ENCODE results near the gene MEDAG. TPM values are rescaled to one million over a fixed set of nuclear protein-coding genes. Genes with fewer than 3 reads are reported as not detected.

Gene MEDAG
- total RNA-seq, 1 experiment from 2014 or later = not detected

- Histone ChIP-seq H3K9me2 (ENCODE audit: insufficient read depth) (no peaks in the 10 kb centered on the region), H3K27ac (no peak overlapping the region), H3K36me3 (ENCODE audit: low read depth) (no peaks in the 10 kb centered on the region), H3K27me3 (ENCODE audit: insufficient read depth, low read depth) (peaks cover 50% of the 10 kb centered on the region), H3K9me3 (ENCODE audit: insufficient read depth, low read depth) (no peaks in the 10 kb centered on the region), H3K4me3 (no peak overlapping the region), H3K4me2 (no peak overlapping the region), H3F3A (ENCODE audit: insufficient read depth, low read depth) (no peaks in the 10 kb centered on the region), H3K4me1 (replicated peaks; ENCODE audit: insufficient read depth) (no peaks in the 10 kb centered on the region), H3K79me2 (ENCODE audit: low read depth) (no peaks in the 10 kb centered on the region), H2AFZ (no peak overlapping the region), H4K20me1 (ENCODE audit: insufficient read depth) (no peaks in the 10 kb centered on the region)
- no peak for TF ChIP-seq EZH2 (IDR thresholded peaks at IDR 0.05; ENCODE audit: low read depth)
- TF ChIP-seq, protein P1, sequence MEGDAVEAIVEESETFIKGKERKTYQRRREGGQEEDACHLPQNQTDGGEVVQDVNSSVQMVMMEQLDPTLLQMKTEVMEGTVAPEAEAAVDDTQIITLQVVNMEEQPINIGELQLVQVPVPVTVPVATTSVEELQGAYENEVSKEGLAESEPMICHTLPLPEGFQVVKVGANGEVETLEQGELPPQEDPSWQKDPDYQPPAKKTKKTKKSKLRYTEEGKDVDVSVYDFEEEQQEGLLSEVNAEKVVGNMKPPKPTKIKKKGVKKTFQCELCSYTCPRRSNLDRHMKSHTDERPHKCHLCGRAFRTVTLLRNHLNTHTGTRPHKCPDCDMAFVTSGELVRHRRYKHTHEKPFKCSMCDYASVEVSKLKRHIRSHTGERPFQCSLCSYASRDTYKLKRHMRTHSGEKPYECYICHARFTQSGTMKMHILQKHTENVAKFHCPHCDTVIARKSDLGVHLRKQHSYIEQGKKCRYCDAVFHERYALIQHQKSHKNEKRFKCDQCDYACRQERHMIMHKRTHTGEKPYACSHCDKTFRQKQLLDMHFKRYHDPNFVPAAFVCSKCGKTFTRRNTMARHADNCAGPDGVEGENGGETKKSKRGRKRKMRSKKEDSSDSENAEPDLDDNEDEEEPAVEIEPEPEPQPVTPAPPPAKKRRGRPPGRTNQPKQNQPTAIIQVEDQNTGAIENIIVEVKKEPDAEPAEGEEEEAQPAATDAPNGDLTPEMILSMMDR (conservative IDR thresholded peaks at IDR 0.05) = no peak
- intact Hi-C loops (cut with micrococcal nuclease; ENCODE audit: unreplicated experiment) = no loop called here
- ChIA-PET CTCF (no interaction called here), POLR2A (ENCODE audit: unreplicated experiment) (no interaction called here)
- no peak for DNase-seq
- BruUV-seq (replicated peaks) = no TSS peak
Measured at GRCh38 chr13:30906411-30907051, 460 bp downstream of the MEDAG start.

DNA sequence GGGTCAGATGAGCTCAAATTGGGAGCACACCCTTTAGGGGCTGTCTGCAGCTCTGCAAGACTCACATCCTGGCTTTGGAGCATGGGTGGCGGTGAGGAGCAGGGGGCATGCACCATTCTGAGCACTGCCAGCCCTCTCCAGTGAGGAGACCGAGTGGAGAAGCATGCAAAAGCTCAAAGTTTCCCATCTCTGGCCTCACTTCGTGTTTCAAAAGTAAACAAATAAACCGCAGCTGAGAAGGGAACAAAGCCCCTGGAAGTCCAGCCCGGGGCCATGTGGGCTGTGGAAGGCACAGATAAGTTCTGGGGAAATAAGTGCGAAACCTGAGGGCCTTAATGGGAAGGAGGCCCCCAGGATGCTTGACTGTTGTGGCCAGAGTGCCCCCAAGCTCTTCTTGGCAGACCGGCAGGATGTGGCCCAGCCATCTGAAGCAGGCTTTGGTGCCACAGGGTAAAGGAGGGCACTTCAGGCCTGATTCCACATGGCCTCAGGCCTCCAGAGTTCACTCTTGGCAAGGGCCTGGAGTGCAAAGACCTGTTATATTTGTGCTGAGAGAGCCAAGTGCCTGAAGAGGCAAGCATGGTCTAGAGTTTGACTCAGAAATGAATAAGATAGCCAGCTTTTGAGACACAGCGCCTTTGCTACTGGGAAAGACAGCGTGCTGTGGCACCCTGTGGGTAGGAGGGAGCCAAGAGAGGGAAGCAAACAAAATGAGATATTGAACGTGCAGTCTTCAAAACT lies 1.2 kb downstream of the MEDAG start:
- no peak overlapping the region for H3K4me3 ChIP-seq
- POLR2A ChIA-PET (ENCODE audit: unreplicated experiment) = no interaction called here
- H4K20me1 ChIP-seq (ENCODE audit: insufficient read depth) = no peaks in the 10 kb centered on the region
- no peaks in the 10 kb centered on the region for H3F3A ChIP-seq (ENCODE audit: insufficient read depth, low read depth)
- no peak overlapping the region for H3K27ac ChIP-seq
- H3K79me2 ChIP-seq (ENCODE audit: low read depth) = no peaks in the 10 kb centered on the region
- H3K4me2 ChIP-seq = no peak overlapping the region
- H3K9me3 ChIP-seq (ENCODE audit: insufficient read depth, low read depth) = no peaks in the 10 kb centered on the region
- peaks cover 42% of the 10 kb centered on the region for H3K27me3 ChIP-seq (ENCODE audit: insufficient read depth, low read depth)
- TF ChIP-seq EZH2 (IDR thresholded peaks at IDR 0.05; ENCODE audit: low read depth) = no peak
- TF ChIP-seq, protein P1 (conservative IDR thresholded peaks at IDR 0.05) = no peak
- CTCF ChIA-PET = no interaction called here
- H3K36me3 ChIP-seq (ENCODE audit: low read depth) = no peaks in the 10 kb centered on the region
- no TSS peak for BruUV-seq (replicated peaks)
- intact Hi-C loops (cut with micrococcal nuclease; ENCODE audit: unreplicated experiment) = no loop called here
- DNase-seq = no peak
- no peaks in the 10 kb centered on the region for H3K4me1 ChIP-seq (replicated peaks; ENCODE audit: insufficient read depth)
- H2AFZ ChIP-seq = no peak overlapping the region
- no peaks in the 10 kb centered on the region for H3K9me2 ChIP-seq (ENCODE audit: insufficient read depth)

DNA sequence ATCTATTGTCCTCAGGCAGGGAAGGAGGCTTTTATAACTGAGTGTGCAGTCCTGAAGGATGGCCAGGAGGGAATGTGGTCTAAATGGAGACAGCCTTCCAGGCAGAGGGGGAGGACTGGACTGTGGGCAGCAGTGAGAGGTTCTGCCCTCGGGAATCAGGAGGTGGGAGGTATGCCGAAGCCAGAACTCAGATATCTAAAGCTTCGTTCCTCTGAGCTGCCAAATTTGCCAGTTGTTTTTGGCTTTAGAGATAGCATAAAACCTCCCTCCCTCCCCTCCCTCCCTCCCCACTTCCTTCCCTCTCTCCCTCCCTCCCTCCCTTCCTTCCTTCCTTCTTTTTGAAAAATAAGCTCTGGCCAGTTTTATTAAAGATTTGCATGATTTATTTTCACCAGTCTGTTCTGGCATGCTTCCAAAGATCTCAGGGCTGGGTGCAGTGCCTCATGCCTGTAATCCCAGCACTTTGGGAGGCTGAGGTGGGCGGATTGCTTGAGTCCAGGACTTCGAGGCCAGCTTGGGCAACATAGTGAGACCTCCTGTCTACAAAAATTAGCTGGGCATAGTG lies 2.4 kb downstream of the MEDAG start:
- BruUV-seq (replicated peaks) = no TSS peak
- H3K4me3 ChIP-seq = no peak overlapping the region
- DNase-seq = no peak
- no peaks in the 10 kb centered on the region for H3K36me3 ChIP-seq (ENCODE audit: low read depth)
- H4K20me1 ChIP-seq (ENCODE audit: insufficient read depth) = no peaks in the 10 kb centered on the region
- no peak overlapping the region for H2AFZ ChIP-seq
- H3K79me2 ChIP-seq (ENCODE audit: low read depth) = no peaks in the 10 kb centered on the region
- TF ChIP-seq, protein P1 (conservative IDR thresholded peaks at IDR 0.05) = no peak
- H3K9me3 ChIP-seq (ENCODE audit: insufficient read depth, low read depth) = no peaks in the 10 kb centered on the region
- H3K4me2 ChIP-seq = no peak overlapping the region
- intact Hi-C loops (cut with micrococcal nuclease; ENCODE audit: unreplicated experiment) = no loop called here
- peaks cover 32% of the 10 kb centered on the region for H3K27me3 ChIP-seq (ENCODE audit: insufficient read depth, low read depth)
- no peaks in the 10 kb centered on the region for H3K4me1 ChIP-seq (replicated peaks; ENCODE audit: insufficient read depth)
- no peaks in the 10 kb centered on the region for H3K9me2 ChIP-seq (ENCODE audit: insufficient read depth)
- ChIA-PET POLR2A (ENCODE audit: unreplicated experiment) (no interaction called here), CTCF (no interaction called here)
- H3F3A ChIP-seq (ENCODE audit: insufficient read depth, low read depth) = no peaks in the 10 kb centered on the region
- no peak overlapping the region for H3K27ac ChIP-seq

Measured in PC-9 (cell line).